MG63 (cell line): ENCODE measurements around the gene CCDC85B. TPM values are rescaled to one million over a fixed set of nuclear protein-coding genes. Genes with fewer than 3 reads are reported as not detected.
A peak's percentile ranks its signal among the peaks of the same experiment; 100 is the strongest.

Source experiments
- DNase-seq: peaks from one replicate; pipeline ENCODE4 v3.0.0-alpha.2; 2020
- H3K27me3 ChIP-seq: fragments of 250-450 bp; sonication (Bioruptor Pico); 2 replicates; pipeline ENCODE4 v1.5.1; 2020; ENCODE audit warnings: mild to moderate bottlenecking, moderate library complexity
- H3K36me3 ChIP-seq: fragments of 250-450 bp; sonication (Bioruptor Pico); 2 replicates; pipeline ENCODE4 v1.5.1; 2020; ENCODE audit warnings: mild to moderate bottlenecking, moderate library complexity
- H3K4me3 ChIP-seq: fragments of 250-450 bp; sonication (Bioruptor Pico); 2 replicates; pipeline ENCODE4 v1.5.1; 2020; ENCODE audit warnings: mild to moderate bottlenecking, moderate library complexity
- H3K9me3 ChIP-seq: fragments of 250-450 bp; sonication (Bioruptor Pico); 2 replicates; pipeline ENCODE4 v1.5.1; 2020; ENCODE audit warnings: mild to moderate bottlenecking, moderate library complexity
- total RNA-seq: library from RNA; depleted of rRNA; stranded (reverse); fragments of >200 nt; shearing (Covaris generic); gene quantifications from 2 replicates; pipeline ENCODE4 v1.2.3, GENCODE V29; 2014; ENCODE audit warnings: low replicate concordance

Gene CCDC85B
- total RNA-seq, 1 experiment from 2014 or later: 131 TPM

DNA sequence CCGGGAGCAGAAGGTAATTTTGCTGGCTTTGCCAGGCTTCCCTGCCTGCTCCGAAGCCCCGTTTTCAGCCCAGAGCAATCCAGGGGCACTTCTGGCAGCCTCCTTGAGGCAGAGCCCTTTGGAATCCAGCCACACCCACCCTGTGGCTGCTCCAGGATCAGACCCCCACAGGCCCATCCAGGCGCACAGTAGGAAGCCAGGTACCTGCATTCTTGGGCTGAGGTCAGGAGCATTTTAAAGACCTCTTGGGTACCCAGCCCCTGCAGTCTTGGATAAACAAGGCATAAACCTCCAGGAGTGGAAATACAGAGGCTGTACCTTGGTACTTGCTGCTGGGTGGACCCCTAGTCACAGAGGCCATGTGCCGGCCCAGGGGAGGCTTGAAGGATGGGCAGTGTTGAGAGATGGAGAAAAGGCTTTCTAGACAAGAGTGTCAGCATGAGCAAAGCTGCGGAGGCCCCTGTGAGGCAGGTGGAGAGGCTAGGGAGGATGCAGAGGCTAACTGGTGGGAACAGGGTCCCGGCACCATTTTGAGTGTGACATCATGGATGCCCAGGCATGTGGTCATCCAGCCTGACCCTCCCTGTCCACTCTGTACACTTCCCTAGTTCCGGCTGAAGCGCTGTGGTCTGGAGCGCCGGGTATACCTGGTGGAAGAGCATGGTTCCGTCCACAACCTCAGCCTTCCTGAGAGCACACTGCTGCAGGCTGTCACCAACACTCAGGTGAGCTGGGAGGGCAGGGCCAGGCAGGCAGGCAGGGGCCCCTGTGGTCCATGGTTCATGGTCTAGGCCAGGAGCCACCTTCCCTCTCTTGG, 26.4 kb upstream of the CCDC85B start:
- DNase-seq: no peak
- Histone ChIP-seq H3K27me3 (no peaks in the 10 kb centered on the region), H3K4me3 (no peak overlapping the region), H3K36me3 (peaks cover 76% of the 10 kb centered on the region), H3K9me3 (no peaks in the 10 kb centered on the region)

DNA sequence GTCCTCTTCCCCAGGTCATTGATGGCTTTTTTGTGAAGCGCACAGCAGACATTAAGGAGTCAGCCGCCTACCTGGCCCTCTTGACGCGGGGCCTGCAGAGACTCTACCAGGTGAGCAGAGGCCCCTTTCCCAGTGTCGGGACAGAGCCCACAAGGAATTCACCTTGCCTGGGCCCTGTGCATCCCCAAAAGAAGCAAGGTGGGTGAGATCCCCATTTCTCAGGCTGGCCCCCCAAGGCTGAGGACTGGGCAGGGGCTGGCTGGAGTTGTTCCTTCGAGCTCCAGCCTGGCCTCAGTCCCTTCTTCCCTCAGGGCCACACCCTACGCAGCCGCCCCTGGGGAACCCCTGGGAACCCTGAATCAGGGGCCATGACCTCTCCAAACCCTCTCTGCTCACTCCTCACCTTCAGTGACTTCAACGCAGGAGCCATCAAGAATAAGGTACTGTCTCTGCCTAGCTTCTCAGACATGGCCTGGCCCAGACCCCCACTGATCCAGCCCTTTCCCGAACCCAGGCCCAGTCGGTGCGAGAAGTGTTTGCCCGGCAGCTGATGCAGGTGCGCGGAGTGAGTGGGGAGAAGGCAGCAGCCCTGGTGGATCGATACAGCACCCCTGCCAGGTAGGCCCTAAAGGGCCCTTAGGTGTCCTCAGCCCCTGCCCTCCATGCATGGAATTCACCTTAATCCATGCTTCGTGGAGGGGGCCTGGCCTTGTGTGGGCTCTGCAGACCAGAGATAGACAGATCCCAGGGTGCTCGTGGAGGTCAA, 25.6 kb upstream of the CCDC85B start:
- H3K9me3 ChIP-seq: no peaks in the 10 kb centered on the region
- DNase-seq: no peak
- H3K36me3 ChIP-seq: peaks cover 83% of the 10 kb centered on the region
- H3K27me3 ChIP-seq: no peaks in the 10 kb centered on the region
- H3K4me3 ChIP-seq: no peak overlapping the region

DNA sequence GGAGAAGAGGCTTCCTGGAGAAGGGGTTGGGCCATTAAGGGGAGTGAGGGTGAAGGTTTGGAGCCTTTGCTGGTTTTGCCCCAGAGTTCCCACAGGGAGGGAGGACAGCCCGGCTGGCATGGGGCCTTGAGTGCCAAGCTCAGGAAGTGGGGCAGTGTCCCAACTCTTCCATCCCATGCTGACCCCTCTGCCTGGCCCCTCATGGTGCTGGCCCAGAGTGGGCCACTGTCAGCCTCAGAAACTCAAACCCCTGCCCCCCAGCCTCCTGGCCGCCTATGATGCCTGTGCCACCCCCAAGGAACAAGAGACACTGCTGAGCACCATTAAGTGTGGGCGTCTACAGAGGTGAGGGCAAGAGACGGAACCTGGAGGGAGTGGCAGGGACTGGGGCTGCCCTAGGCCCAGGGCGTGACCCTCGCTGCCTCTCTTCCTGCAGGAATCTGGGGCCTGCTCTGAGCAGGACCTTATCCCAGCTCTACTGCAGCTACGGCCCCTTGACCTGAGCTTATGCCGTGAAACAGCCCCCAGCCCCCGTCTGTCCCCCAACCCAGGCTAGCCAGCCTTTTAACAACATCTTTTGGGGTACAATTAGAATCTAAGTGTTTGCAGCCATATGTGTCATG, 24.8 kb upstream of the CCDC85B start:
- Histone ChIP-seq H3K27me3 (no peaks in the 10 kb centered on the region), H3K36me3 (peaks cover 88% of the 10 kb centered on the region), H3K4me3 (no peak overlapping the region), H3K9me3 (no peaks in the 10 kb centered on the region)
- DNase-seq: no peak

DNA sequence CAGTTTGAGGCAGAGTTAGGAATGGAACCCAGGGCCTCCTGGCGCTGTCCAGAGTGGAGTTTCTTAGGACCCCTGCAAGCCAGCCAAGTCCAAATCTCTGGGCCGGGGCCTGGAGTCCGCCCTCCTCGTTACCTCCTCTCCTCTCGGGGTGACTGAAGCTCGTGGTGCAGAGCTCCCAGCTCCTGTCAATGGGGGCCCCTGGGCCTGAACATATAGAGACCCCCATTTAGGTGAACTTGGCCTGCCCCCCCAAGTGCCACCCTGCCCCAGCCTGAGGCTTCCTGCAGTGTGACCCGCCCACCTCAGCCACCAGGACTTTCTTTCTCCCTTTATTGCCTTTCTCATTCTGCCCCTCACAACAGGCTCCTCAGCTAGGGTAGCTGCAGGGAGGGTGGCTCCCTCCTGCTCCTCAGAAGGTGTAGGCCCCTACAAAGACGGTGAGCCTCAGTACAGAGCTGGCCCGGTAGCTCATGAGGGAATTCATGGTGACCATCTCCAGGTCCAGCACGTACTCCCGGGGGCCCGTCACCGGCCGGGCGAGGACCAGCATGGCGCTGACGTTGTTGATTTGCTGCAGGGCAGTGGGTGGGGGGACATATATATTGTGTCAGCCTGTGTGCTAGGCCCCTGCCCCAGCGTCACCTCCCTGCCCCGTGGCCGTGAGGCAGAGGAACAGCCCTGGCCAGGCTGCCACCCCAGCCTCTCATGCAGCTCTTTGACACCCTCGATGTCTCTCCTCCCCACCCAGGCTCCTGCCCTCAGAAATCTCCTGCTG, 23.8 kb upstream of the CCDC85B start:
- H3K9me3 ChIP-seq: no peaks in the 10 kb centered on the region
- H3K36me3 ChIP-seq: peaks cover 93% of the 10 kb centered on the region
- DNase-seq: no peak
- H3K4me3 ChIP-seq: no peak overlapping the region
- no peaks in the 10 kb centered on the region for H3K27me3 ChIP-seq

DNA sequence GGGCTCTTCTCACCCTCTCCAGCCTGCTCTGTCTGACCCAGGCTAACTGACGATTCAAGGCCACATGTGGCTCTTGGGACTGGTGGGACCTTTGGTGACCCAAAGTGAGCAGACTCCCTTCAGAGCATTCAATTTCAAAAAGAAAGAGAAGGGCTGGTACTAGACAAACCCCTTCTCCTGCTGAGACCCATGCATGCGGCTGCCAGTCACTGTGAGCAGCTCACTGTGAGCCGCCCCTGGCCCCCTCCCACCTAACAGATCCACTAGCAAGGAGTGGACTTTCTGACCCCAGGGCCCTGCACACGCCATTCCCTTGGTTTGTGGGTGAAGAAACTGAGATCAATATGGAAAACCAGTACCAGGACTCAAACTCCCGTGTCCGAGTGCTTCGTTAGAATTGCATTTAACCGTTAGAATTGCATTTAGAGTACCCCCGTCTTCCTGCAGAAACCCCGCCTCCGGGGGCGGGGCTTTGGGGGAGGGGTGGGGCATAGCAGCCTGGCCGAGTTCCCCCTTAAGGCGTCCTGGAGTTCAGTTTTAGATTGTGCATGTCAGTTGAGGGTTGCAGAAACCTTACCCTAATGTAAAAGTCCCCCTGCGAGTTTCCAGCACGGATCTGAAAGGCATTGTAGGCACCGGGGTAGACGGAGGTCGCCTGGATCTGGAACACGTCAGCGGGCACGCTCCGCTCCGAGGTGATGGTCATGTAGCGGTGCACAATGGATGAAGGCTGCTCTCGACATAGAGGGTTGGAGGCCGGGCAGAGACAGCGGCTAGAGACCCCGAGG, 23.0 kb upstream of the CCDC85B start:
- DNase-seq: no peak
- H3K36me3 ChIP-seq: peaks cover 89% of the 10 kb centered on the region
- H3K4me3 ChIP-seq: no peak overlapping the region

DNA sequence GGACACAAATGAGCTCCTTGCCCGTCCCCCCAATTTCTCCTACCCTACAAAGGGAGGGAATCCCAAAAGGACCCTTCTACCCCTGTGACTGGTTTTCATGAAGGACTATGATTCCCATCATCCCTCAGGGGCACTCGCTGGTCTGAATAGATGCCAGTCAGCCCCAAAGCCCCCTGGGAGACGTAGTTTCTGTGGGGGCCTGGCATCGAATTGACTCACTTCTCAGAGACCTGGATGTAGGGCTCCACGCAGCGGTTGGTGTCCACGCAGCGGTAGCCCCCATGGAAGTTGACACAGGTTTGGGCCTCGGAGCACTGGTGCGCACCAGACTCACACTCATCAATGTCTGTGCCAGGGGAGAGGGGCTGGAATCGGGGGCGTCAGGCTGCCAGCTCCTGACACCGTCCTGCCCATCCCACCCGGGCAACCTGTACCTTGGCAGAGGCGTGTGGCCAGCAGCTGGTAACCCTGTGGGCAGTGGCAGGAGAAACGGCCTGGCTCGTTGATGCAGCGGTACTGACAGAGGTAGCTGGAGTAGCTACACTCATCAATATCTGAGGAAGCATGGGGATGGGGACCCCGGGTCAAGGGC, 22.3 kb upstream of the CCDC85B start:
- Histone ChIP-seq H3K27me3 (no peaks in the 10 kb centered on the region), H3K36me3 (peaks cover 82% of the 10 kb centered on the region), H3K9me3 (no peaks in the 10 kb centered on the region), H3K4me3 (no peak overlapping the region)
- no peak for DNase-seq

More for the DNA sequence above, 23.0 kb upstream of the CCDC85B start:
- Histone ChIP-seq H3K9me3 (no peaks in the 10 kb centered on the region), H3K27me3 (no peaks in the 10 kb centered on the region)

DNA sequence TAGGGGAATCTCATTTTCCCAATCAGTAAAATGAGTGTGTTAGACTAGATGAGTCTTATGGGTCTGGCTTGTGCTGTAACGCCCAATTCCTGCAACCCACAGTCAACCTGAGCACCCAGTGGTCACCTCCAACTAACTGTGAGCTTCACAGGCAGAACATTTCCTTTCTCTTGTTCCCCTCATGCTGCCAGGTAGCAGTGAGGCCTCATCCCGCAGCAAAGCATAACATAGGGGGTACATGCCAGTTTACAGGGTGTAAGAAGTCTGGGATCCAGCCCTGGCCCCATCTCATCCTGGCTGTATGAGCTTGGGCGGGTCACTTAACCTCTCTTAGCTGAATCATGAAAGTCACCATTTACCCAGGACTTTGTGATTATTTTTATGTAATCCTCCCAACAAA, 21.6 kb upstream of the CCDC85B start:
- DNase-seq: no peak
- Histone ChIP-seq H3K27me3 (no peaks in the 10 kb centered on the region), H3K9me3 (no peaks in the 10 kb centered on the region), H3K36me3 (peaks cover 74% of the 10 kb centered on the region), H3K4me3 (no peak overlapping the region)

DNA sequence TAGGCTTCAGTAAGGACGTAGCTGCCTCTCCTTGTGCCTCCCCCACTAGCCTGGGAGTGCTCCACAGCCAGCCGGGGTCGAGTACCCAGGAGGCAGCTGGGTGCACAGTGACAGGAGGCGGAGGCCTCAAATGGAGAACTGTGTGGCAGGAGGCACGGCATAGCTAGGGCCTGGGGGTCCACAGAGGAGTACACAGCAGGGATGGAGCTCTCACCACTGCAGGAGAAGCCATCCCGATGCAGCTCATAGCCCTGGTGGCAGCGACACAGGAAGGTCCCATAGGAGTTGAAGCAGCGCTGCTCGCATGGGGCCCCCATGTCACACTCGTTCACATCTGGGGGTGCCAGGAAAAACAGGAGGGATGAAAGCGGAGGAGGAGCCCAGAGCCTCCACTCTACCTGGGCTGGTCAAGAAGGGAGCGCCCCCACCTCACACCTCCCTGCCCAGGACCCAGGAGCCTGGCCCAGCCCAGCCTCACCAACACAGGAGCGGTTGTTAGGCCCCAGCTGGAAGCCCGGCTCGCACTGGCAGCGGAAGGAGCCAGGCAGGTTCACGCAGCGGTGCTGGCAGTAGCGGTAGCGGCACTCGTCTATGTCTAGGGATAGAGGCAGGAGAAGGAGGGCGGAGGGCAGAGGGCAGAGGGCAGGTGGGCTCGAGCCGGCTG, 20.7 kb upstream of the CCDC85B start:
- no peak overlapping the region for H3K4me3 ChIP-seq
- H3K27me3 ChIP-seq: no peaks in the 10 kb centered on the region
- H3K9me3 ChIP-seq: no peaks in the 10 kb centered on the region
- peaks cover 66% of the 10 kb centered on the region for H3K36me3 ChIP-seq
- no peak for DNase-seq

DNA sequence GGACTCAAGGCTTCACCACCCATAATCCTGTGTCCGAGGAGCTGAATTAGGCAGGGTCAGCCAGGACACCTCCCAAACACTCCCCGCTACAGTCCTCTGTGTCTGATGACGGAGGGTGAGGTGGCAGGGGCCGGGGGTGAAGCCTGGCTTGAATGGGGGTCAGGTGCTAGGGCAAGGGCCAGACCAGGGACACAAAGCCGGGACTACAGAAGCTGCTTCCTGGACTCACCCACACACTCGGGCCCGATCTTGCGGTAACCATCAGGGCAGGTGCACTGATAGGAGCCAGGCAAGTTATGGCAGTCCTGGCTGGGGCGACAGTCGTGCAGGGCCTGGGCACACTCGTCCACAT, 20.2 kb upstream of the CCDC85B start:
- Histone ChIP-seq H3K4me3 (no peak overlapping the region), H3K9me3 (no peaks in the 10 kb centered on the region), H3K36me3 (peaks cover 61% of the 10 kb centered on the region), H3K27me3 (no peaks in the 10 kb centered on the region)
- no peak for DNase-seq

DNA sequence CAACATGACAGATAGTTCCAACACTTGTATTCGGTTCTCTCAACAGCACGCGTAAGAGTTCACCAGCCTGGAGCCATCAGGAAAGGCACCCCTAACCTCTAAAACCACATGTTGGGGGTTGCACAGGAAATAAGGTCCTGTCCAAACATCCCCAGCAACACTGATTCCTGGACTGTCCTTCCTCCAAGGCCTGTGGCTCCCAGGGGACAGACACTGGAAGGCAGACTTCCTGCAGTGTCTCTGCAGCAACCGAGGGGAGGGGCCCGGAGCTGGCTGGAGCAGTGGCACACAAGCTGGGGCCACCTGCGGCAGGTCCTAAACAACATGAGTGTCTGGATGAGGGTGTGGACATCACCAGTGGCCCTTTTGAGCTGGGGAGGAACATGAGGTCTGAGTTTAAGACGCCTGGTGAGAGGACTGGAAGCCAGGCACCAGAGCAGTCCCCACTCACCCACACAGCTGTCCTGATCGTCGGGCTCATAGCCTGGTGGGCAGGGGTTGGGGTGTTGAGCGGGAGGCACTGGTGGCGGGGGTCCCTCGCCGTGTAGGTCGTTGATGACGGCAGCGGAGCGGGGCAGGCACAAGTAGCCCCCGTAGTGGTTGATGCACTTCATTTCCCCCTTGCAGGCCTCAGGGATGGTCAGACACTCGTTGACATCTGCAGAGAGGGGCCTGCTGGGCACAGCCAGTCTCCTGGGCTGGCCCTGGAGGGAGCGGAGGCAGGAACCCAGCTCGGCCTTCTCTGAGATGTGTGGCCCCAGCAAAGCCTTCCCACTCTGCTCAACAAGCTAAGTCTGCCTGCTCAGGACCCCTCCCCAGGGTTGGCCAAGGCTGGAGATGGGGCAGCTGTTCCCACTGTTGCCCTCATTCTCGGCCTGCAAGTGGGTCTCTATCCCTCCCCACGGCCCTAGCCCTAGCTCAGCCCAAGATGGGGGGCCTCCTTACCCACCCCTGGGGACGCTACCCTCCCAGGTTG, 19.5 kb upstream of the CCDC85B start:
- Histone ChIP-seq H3K4me3 (peak overlapping the region; percentile 74), H3K27me3 (no peaks in the 10 kb centered on the region), H3K9me3 (no peaks in the 10 kb centered on the region), H3K36me3 (peaks cover 54% of the 10 kb centered on the region)
- no peak for DNase-seq

DNA sequence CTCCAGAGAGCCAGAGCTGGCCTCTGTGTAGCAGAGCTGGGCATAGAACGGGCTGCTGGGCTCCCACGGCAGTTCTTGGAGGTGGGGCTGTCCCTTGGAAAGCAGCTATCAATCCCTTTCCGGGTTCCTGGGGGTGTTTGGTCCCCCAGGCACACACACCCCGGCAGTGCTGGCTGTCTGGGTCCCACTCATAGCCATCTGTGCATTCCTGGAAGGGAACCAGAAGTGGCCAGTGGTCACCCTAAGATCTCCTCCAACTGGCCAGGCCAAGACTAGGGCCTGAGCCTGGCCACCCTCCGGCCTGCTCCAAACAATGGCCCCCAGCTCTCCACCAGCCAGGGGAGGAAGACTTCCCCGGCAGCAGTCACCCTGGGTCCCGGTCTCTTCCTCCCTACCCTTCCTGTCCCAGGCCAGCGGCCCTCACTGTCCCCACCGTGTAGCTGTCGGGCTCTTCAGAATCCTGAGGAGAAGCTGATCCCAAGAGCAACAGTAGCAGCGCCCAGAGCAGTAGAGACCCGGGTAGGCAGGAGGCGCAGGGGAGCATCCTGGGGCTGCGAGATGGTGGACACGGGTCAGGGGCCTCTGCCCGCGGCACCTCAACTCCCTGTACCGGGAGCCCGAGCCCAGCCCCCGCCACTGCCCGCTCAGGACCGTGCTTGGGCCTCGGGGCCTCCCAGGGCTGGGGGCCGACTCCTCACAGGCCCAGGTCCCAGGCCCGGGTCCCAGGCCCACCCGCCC, 18.5 kb upstream of the CCDC85B start:
- DNase-seq: peak; percentile 45

DNA sequence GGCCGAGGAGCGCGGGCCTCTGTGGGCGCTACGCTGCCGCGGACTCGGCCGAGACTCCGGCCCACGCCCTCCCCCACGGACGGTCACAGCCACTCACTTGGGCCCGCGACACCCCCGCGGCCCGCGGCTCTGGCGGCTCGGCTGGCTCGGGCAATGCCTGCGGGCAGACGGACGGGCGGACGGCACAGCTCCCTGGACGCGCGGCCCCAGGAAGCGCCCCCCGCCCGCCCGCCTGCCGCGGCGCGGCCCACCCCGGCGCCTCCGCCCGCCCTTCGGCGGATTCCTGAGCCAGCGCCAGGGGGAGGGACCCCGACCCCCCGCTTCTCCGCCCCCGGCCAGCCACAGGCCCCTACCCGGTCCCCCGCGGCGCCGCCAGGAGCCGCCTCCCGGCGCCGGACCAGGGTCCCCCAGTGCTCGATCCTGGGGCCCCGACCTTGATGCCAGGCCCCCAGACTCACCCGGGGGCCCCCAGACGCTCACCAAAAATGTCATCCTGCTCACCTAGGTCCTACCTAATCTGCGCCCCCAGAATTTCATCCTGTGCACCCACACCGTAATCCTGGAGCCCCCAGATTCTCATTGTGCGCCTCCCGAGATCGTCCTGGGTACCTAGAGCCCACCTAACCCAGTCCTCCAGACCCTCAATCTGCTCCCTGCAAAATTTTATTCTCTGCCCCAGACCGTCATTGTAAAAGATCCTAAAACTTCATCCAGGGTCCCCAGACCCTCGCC, 17.7 kb upstream of the CCDC85B start, which contains the start of gene EFEMP2:
Gene EFEMP2, minus strand, starts transcription at position 215 of the 732 bp plus-strand sequence. CDS start 446 bp downstream, outside the sequence.
- Histone ChIP-seq H3K9me3 (no peaks in the 10 kb centered on the region), H3K27me3 (no peaks in the 10 kb centered on the region), H3K36me3 (peaks cover 38% of the 10 kb centered on the region), H3K4me3 (peak within 1 kb of the TSS; percentile 74)
- peak; percentile 79 for DNase-seq

More for the DNA sequence above, 18.5 kb upstream of the CCDC85B start:
- H3K27me3 ChIP-seq: no peaks in the 10 kb centered on the region
- no peaks in the 10 kb centered on the region for H3K9me3 ChIP-seq
- H3K36me3 ChIP-seq: peaks cover 44% of the 10 kb centered on the region
- H3K4me3 ChIP-seq: peak overlapping the region; percentile 74
